HG02798 (cell line): ENCODE measurements around the gene OR4D11.
"Not testable (repeated sequence)": the region's sequence is repeated elsewhere in the genome, so short reads cannot be mapped to it uniquely, and the experiment has no call there.

Experiments used
- ATAC-seq: cut with Tn5 transposase; IDR thresholded peaks from one replicate; pipeline ENCODE4 v1.9.1; 2021; ENCODE audit warnings: mild to moderate bottlenecking; ENCODE audit not compliant: unreplicated experiment, poor library complexity

OR4D11 gene

GRCh38 chr11:59503276-59503675 is at the start of gene OR4D11:
Gene OR4D11, plus strand, starts transcription at chr11:59503576. Its CDS starts 0 bp downstream, at chr11:59503576.
- no peak for ATAC-seq

DNA sequence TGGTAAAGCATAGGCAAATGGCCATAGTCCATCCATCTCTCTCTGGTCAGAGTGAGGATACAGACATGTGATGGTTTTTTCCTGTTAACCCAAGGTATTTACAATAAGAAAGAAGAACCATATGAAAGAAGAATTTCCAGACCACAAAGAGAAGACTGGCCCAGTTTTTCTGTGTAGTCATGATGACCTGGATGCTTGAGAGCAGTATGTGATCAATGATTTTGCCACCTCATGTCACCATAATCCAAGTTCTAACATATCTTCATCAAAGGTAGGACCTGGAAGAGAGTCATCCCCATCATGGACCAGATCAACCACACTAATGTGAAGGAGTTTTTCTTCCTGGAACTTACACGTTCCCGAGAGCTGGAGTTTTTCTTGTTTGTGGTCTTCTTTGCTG is 46.7 kb upstream of the OR4D11 start, which contains the start of gene OR4D6:
OR4D6 (plus strand) TSS at position 301 of the 400 bp plus-strand sequence; CDS start at position 301, 0 bp downstream.
- no peak for ATAC-seq

DNA sequence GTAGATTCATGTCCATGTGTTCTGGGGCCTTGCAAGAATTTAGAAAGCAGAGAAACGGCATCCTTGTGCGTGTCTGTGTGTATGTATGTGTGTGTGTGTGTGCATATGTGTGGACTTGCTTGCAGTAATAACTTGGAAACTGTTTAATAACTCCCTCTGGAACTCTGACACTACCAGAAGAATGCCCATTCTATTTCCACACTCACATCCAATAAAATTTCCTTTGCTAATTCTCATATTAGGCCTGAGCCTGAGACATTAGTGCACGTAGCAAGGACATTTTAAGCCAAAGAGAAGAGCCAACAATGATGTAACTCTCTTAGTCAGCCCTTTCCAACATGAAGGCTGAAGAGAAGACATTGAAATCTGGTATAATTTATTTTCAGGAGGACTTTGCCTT is 43.5 kb upstream of the OR4D11 start:
- no peak for ATAC-seq

DNA sequence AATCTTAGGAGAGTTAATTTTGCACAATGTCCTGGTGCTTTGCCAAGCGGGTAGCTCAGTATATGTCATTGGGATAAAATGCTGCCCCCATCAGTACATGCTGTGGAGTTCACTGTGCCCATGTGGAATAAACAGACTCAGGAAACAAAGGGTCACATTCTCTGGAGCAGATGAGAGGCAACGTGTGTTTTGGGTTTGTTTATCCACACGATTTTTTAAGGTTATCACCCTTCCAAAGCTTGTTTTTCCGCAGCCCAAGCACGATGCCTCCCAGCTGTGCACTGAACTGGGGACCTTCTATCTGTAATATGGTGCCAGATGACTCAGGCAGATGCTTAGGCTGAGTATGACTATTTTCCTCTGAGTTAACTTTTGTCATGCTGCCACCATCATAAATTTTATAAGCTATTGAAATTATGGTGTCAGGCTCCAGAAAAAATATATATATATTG is 40.2 kb upstream of the OR4D11 start:
- ATAC-seq: no peak

DNA sequence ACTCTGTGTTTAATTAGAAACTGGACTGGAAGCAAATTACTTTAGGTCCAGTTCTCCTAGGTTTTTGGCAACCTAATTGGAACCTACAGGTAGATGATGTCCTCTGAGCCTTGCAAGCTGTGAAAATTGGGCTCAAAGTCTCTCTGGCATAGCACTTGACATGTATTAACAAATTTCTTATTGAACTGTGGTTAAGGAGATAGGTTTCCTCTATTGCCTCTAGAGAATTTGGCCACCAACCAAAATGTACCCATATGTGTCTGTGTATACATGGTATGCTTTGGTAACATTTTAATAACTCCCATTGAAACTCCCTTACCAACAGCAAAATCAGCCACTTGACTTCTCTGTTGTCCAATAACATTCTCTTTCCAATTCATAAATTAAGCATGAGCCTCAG is 30.4 kb upstream of the OR4D11 start, which contains the start of gene OR4D10:
OR4D10 (plus strand) TSS at position 301 of the 400 bp plus-strand sequence. CDS start 4,115 bp downstream, outside the sequence.
- ATAC-seq: no peak

DNA sequence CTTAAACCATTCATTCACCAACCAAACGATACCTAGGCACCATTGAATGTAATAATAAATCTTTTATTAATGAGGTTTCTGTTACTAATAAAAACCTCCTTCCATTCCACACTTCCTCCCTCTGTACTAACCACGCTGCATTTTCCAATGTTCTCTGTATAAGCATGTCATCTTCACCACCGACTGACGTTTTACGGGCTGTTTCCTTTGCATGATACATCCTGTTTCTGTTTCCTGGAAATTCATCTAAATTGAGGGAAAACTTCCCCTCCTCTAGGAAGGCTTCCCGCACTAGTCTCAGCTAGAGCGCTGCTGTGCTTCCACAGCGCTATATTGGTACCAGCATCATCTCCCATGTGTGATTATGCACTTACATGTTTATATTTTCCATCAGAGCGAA is 28.2 kb upstream of the OR4D11 start:
- no peak for ATAC-seq

DNA sequence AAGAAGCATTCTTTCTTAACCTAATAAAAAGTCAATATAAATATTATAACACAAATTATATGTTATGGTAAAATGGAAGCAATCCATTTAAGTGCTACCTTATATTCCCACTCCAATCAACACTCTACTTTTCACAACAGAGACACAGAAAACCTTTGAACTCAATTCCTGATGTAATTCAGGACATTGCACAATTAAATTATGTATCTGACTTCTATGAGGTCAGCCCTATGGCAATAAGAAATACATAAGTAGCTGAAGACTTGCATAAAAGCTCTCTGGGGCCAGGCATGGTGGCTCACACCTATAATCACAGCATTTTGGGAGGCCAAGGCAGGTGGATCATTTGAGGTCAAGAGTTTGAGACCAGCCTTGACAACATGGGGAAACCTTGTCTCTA is 23.5 kb upstream of the OR4D11 start:
- ATAC-seq: no peak

DNA sequence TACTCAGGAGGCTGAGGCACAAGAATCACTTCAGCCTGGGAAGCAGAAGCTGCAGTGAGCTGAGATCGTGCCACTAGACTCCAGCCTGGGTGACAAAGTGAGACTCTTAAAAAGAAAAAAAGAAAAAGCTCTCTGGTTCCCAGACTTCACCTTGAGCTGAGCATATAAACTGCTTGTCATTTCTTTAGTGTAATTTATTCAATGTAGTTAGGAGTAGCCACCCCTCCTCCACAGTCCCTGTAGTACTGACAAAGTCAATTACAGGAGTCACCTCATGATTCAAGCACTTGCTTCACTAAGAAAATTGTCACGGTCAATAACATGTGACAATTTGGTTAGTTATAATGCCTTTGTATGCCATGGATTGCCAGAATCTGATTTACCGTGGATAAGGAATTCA is 23.0 kb upstream of the OR4D11 start:
- ATAC-seq: no peak

GRCh38 chr11:59501931-59502330 is 1.4 kb upstream of the OR4D11 start:
- no peak for ATAC-seq

GRCh38 chr11:59510941-59511589 is 7.7 kb downstream of the OR4D11 start, which contains the start of gene OR4D9:
Gene OR4D9, plus strand, starts transcription at chr11:59511539. Its CDS starts 3,374 bp downstream, at chr11:59514913.
- ATAC-seq: no peak

- ATAC-seq: no peak
Measured at GRCh38 chr11:59511675-59512074, 8.3 kb downstream of the OR4D11 start.

DNA sequence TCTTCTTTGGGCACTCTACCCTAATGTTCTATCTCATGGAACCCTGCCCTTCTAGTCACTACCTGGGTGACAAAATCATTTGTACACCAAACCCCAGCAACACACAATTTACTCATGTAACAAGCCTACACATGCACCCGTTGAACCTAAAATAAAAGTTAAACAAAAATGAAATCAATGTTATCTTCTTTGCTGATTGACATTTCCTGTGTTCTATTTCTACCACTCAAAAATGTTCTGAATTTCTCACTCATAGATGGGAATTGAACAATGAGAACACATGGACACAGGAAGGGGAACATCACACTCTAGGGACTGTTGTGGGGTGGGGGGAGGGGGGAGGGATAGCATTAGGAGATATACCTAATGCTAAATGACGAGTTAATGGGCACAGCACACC is 16.8 kb downstream of the OR4D11 start:
- ATAC-seq: not testable (repeated sequence)

GRCh38 chr11:59520741-59521140 is 17.4 kb downstream of the OR4D11 start:
- ATAC-seq: no peak

- no peak for ATAC-seq
Measured at GRCh38 chr11:59523541-59523940, 20.2 kb downstream of the OR4D11 start.

- ATAC-seq: no peak
Measured at GRCh38 chr11:59528711-59529110, 25.3 kb downstream of the OR4D11 start.

GRCh38 chr11:59532620-59533019 is 29.2 kb downstream of the OR4D11 start:
- ATAC-seq: no peak

DNA sequence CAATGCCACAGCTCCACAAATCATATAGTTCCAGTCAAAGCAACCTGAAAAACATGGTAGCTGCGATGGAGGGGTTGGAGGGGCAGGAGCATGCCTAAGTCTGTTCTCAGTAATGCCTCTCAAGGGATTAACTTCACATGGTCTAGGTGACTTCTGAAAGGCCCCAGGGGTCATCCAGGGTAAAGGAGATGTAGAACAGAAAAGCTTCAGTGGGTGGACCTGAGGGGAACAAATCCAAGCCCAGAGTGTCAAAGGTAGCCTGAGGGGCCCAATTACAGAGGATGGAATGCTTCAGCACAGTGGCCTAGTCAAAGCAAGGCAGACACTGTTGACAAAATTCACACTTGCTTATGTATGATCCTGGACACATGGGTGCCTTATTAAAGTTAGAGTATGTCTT is 31.3 kb downstream of the OR4D11 start:
- no peak for ATAC-seq

DNA sequence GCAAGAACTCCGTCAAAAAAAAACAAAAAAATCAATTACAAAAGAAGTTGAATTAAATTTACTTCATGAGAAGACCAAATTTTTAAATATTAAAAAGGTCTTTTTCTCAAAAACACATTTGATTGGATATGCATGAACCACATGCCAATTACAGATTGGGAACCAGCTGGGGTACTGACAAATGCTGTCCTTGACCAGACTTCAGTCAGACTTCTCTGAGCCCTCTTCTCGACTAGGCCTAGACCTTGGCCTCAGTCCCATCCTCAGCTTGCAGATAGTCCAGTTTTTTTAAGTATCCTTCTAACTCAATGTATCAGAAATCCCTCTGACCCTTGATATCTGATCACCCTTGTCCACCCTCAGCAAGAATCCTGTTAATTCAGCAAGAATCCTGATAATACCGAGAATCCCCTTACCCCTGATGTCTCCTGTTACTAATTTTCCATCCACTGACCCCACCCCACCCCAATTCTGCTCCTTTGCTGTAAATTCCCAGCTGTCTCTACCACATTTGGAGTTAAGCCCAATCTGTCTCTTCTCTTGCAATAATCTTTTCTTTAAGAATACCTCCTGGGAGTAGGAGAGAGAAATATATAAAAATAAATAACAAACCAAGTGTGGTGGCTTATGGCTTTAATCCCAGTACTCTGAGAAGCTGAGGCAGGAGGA is 38.9 kb downstream of the OR4D11 start:
- no peak for ATAC-seq

GRCh38 chr11:59543713-59544112 is 40.3 kb downstream of the OR4D11 start:
- not testable (repeated sequence) for ATAC-seq

DNA sequence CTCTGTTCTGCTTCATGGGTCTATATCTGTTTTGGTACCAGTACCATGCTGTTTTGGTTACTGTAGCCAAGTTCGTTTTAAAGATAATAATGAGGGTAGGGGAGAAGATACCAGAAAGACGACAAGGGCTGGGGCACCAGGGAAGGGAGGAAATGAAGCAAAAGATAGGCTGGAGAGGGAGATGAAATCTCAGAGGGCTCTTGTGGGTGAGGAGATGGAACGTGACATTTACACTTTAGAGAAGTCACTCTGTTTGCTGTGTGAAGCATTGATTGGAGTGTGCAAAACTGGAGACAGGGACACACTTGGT is 41.4 kb downstream of the OR4D11 start:
- ATAC-seq: no peak

GRCh38 chr11:59545179-59546020 is 42.0 kb downstream of the OR4D11 start:
- no peak for ATAC-seq
